Measurements from ENCODE around the gene ITPK1.
A peak's percentile ranks its signal among the peaks of the same experiment; 100 is the strongest.

The ITPK1 gene

GRCh38 chr14:92978229-92979021, 137.3 kb downstream of the ITPK1 start:
- peaks cover 51% of the 10 kb centered on the region for H3K9me3 ChIP-seq (ENCODE audit: insufficient read depth, low read length, severe bottlenecking)
- no peaks in the 10 kb centered on the region for H3K4me1 ChIP-seq (ENCODE audit: insufficient read depth, low read length)
- TF ChIP-seq CTCF (IDR thresholded peaks at IDR 0.05; ENCODE audit: borderline replicate concordance, extremely low read depth, low read length, poor library complexity, severe bottlenecking) (no peak), EZH2 (IDR thresholded peaks at IDR 0.05; ENCODE audit: borderline replicate concordance, low read depth, low read length, severe bottlenecking) (no peak)
- H3K36me3 ChIP-seq (ENCODE audit: insufficient read depth, low read length) = peaks cover 62% of the 10 kb centered on the region
- H3K4me2 ChIP-seq (ENCODE audit: insufficient read depth, low read length) = no peak overlapping the region
- no peak overlapping the region for H3K9ac ChIP-seq (ENCODE audit: low read depth, low read length)
- H3K27me3 ChIP-seq (ENCODE audit: insufficient read depth, low read length, poor library complexity) = no peaks in the 10 kb centered on the region
- no peak overlapping the region for H3K4me3 ChIP-seq (ENCODE audit: low read depth in 1 of 2, low read length in 2 of 2)
- no peak overlapping the region for H3K27ac ChIP-seq (ENCODE audit: low read length)
- no peak for ATAC-seq (ENCODE audit: insufficient read depth, low read depth)
- no peaks in the 10 kb centered on the region for H4K20me1 ChIP-seq (ENCODE audit: insufficient read depth, low read length)
- peak; percentile 9 for DNase-seq
- no peaks in the 10 kb centered on the region for H3K79me2 ChIP-seq (ENCODE audit: insufficient read depth, low read length)
- H2AFZ ChIP-seq (ENCODE audit: low read depth, low read length) = no peak overlapping the region

- Histone ChIP-seq H3K9ac (ENCODE audit: low read depth, low read length) (no peak overlapping the region), H3K4me2 (ENCODE audit: insufficient read depth, low read length) (no peak overlapping the region), H3K27me3 (ENCODE audit: insufficient read depth, low read length, poor library complexity) (no peaks in the 10 kb centered on the region), H3K27ac (ENCODE audit: low read length) (no peak overlapping the region), H3K79me2 (ENCODE audit: insufficient read depth, low read length) (no peaks in the 10 kb centered on the region; the same call in 1 of the 2 replicates), H2AFZ (ENCODE audit: low read depth, low read length) (no peak overlapping the region), H3K4me3 (ENCODE audit: low read depth in 1 of 2, low read length in 2 of 2) (no peak overlapping the region), H3K4me1 (ENCODE audit: insufficient read depth, low read length) (no peaks in the 10 kb centered on the region), H3K36me3 (ENCODE audit: insufficient read depth, low read length) (peaks cover 45% of the 10 kb centered on the region), H3K9me3 (ENCODE audit: insufficient read depth, low read length, severe bottlenecking) (peaks cover 41% of the 10 kb centered on the region), H4K20me1 (ENCODE audit: insufficient read depth, low read length) (peaks cover 4% of the 10 kb centered on the region; the same call in 1 of the 2 replicates)
- DNase-seq (no peak), ATAC-seq (ENCODE audit: insufficient read depth, low read depth) (no peak)
- no peak for TF ChIP-seq EZH2 (IDR thresholded peaks at IDR 0.05; ENCODE audit: borderline replicate concordance, low read depth, low read length, severe bottlenecking)
- TF ChIP-seq CTCF (IDR thresholded peaks at IDR 0.05; ENCODE audit: borderline replicate concordance, extremely low read depth, low read length, poor library complexity, severe bottlenecking) = no peak
Measured at GRCh38 chr14:92976268-92976667, 139.5 kb downstream of the ITPK1 start.

- no peak overlapping the region for H2AFZ ChIP-seq (ENCODE audit: low read depth, low read length)
- DNase-seq (no peak), ATAC-seq (ENCODE audit: insufficient read depth, low read depth) (no peak)
- peaks cover 33% of the 10 kb centered on the region for H3K36me3 ChIP-seq (ENCODE audit: insufficient read depth, low read length)
- H3K27ac ChIP-seq (ENCODE audit: low read length) = no peak overlapping the region
- H3K4me1 ChIP-seq (ENCODE audit: insufficient read depth, low read length) = no peaks in the 10 kb centered on the region
- no peak overlapping the region for H3K9ac ChIP-seq (ENCODE audit: low read depth, low read length)
- no peaks in the 10 kb centered on the region for H3K27me3 ChIP-seq (ENCODE audit: insufficient read depth, low read length, poor library complexity)
- H3K79me2 ChIP-seq (ENCODE audit: insufficient read depth, low read length) = no peaks in the 10 kb centered on the region; the same call in 1 of the 2 replicates
- peaks cover 30% of the 10 kb centered on the region for H3K9me3 ChIP-seq (ENCODE audit: insufficient read depth, low read length, severe bottlenecking)
- H4K20me1 ChIP-seq (ENCODE audit: insufficient read depth, low read length) = peaks cover 4% of the 10 kb centered on the region; the same call in 1 of the 2 replicates
- H3K4me2 ChIP-seq (ENCODE audit: insufficient read depth, low read length) = no peak overlapping the region
- no peak overlapping the region for H3K4me3 ChIP-seq (ENCODE audit: low read depth in 1 of 2, low read length in 2 of 2)
- TF ChIP-seq EZH2 (IDR thresholded peaks at IDR 0.05; ENCODE audit: borderline replicate concordance, low read depth, low read length, severe bottlenecking) (no peak), CTCF (IDR thresholded peaks at IDR 0.05; ENCODE audit: borderline replicate concordance, extremely low read depth, low read length, poor library complexity, severe bottlenecking) (no peak)
Measured at GRCh38 chr14:92974541-92975345, 141.0 kb downstream of the ITPK1 start.

Data from DND-41 (cell line).